Lung microvascular endothelial cell (primary cell): ENCODE data around the gene ESYT3. TPM values are rescaled to one million over a fixed set of nuclear protein-coding genes. Genes with fewer than 3 reads are reported as not detected.
A peak's percentile ranks its signal among the peaks of the same experiment; 100 is the strongest.
"Not testable (repeated sequence)": the region's sequence is repeated elsewhere in the genome, so short reads cannot be mapped to it uniquely, and the experiment has no call there.

Source experiments
- DNase-seq, 2 donors: peaks; one replicate each; pipeline versions ENCODE4 v3.0.0 to v3.0.0-alpha.2; 2010; ENCODE audit warnings: low read depth in 2 of 2
- total RNA-seq: library from RNA; depleted of rRNA; stranded (reverse); fragments of >200 nt; gene quantifications from 2 replicates; pipeline ENCODE4 v1.2.1, GENCODE V29; 2014

ESYT3 gene
- total RNA-seq, 1 donor from 2014 or later: not detected

DNA sequence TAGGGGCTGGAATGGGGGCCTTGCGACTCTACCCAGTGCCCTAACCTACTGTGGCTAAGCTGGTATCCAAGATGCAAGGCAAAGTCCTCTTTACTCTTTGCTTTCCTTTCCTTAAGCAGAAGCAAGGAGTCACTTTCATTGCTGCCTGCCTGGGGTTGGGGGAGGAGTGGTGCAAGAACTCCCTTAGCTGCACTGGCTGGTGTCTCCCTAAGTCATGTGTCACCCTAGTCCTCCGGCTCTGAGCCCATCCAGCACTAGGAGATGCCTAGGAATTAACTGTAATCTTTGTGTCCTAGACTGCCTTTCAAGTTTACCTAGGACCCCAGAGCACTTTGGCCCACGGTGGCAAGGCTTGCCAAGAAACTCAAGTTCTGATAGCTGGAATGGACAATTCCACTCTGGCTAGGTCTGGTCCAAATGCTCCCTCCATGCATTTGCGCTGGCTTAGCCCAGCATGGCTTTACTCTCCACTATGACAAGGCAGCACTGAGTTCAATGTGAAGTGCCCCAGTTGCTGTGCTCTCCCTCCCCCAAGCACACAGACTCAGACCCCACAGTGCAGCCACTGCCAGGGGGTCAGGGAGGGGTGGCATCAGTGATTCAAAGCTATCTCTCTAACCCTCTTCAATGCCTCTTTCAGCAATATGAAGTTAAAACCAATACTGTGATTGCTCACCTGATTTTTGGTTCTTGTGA, 58.7 kb downstream of the ESYT3 start:
- DNase-seq: no peak

DNA sequence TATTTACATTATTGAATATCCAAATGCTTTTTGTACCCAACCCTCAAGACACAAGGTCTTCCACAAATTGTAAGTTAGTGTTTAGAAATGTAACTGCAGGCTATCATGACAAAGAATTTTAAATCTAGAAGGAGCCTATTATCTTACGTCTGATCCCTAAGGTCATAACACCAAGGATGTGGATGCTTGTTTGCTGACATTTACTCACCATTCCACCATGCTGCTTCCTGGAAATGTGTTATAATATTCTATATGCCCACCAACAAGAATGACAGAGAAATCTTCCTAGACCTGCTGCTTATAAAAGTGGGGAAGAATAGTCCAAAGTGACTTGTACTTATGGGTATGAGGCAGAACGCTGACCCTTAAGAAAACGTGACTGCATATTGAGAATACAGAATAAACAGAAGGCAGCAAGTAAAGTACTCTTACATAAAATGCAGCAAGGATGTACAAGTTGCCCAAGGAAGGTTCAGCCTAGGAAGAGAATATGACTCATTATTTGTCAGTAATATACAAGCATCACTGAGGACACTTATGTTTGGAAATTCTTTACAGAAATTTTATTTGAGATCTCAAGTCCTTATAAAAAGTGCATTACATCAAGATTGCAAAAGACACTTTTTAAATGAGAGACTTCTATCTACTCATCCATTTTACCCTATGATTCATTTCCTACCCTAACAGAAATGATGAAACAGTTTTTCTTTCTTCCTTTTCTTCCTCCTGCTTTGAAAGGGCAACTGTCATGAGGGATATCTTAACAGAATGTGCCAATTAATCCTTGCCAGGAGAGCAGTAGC, 59.6 kb downstream of the ESYT3 start:
- peak in 1 of 2 donors; percentile 44 for DNase-seq

DNA sequence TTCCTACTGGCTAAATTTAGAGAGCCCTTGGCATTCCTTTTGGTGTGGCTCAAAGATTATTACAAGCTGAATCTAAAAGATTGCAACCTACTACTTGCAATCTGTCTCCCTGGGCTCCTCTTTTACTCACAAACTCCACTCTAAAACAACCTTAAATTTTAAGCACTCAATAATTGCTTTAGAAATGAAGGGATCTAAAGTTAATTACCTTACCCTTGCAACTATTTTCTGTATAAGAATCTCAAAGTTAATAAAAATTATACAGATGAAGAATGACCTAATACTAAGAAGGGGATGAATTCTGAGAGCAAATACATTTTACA, 60.2 kb downstream of the ESYT3 start:
- no peak for DNase-seq

- not testable (repeated sequence) for DNase-seq
Measured at GRCh38 chr3:138495638-138496037, 61.2 kb downstream of the ESYT3 start.

DNA sequence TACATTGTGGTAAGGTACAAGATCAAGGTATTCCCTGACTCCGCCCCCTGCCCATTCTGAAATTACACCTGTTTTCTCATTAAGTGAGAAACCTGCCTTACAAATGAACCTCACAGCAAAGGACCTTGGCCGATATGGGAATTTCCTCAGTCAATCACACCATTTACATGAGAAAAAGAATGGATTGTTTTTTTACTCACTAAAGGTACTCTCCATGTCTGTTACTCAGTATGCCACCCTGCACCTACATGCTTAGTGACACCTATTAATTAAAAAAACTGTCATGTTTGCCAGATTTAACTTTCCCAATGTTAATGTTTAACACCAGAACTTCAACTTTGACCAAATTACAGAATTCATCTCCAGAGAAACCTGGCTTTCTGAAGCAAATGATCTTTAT, 62.0 kb downstream of the ESYT3 start:
- DNase-seq: no peak

GRCh38 chr3:138497021-138497420, 62.6 kb downstream of the ESYT3 start:
- DNase-seq: no peak

DNA sequence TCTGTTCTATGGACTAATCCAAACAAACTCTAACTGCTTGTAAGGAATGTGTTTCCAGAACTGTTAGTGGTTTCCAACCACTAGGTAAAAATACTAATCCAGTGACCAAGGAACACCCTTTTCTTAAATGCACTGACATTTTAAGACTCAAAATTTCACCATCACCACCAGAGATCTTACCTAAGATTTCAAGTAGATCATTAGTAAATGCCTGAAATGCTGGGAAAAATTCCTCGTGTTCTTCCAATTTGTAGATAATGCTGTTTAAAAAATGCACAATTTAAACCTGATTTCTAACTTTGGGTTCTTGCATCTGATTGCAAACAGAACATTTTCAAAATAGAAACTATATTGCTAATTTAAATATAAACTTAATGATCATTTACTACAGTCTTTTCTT, 63.4 kb downstream of the ESYT3 start:
- DNase-seq: no peak

GRCh38 chr3:138498991-138499390, 64.6 kb downstream of the ESYT3 start:
- no peak for DNase-seq

GRCh38 chr3:138507524-138507923, 73.1 kb downstream of the ESYT3 start:
- DNase-seq: no peak

DNA sequence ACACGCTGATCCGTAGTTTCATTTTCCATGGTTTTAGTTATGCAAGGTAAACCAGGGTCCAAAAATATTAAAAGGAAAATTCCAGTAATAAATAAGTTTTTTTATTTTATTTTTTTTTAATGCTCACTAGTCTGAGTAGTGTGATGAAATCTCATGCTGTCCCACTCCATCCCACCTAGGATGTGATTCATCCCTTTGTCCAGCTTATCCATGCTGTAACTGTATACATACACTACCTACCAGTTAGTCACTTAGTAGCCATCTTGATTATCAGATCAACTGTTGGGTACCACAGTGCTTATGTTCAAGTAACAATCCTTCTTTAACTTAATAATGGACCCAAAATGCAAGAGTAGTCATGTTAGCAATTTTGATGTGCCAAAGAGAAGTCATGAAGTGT, 75.2 kb downstream of the ESYT3 start:
- no peak for DNase-seq

- no peak for DNase-seq
Measured at GRCh38 chr3:138511945-138512344, 77.5 kb downstream of the ESYT3 start.

GRCh38 chr3:138513090-138513843, 78.9 kb downstream of the ESYT3 start:
- DNase-seq: no peak

DNA sequence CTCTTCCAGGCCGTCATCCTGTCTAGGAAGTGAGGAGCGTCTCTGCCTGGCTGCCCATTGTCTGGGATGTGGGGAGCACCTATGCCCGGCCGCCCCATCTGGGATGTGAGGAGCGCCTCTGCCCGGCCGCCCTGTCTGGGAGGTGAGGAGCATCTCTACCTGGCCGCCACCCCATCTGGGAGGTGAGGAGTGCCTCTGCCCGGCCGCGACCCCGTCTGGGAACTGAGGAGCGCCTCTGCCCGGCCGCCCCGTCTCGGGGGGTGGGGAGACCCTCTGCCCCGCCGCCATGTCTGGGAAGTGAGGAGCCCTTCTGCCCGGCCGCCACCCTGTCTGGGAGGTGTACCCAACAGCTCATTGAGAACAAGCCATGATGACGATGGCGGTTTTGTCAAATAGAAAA, 87.0 kb downstream of the ESYT3 start:
- DNase-seq: not testable (repeated sequence)

Other genes starting within 250 kb of the ESYT3 start
- 36.4 and 42.1 TPM in 2 replicates for gene ARMC8, start 247.3 kb upstream of the ESYT3 start, total RNA-seq
- gene NME9, start 104.8 kb upstream of the ESYT3 start, total RNA-seq: under 0.01 and 0.22 TPM in 2 replicates
- gene MRAS, start 86.0 kb upstream of the ESYT3 start, total RNA-seq: 5.9 and 10.1 TPM in 2 replicates
- 7.6 and 13.9 TPM in 2 replicates for gene CEP70, start 159.6 kb downstream of the ESYT3 start, total RNA-seq
- 6.1 and 9.3 TPM in 2 replicates for gene FAIM, start 174.2 kb downstream of the ESYT3 start, total RNA-seq